PC-3 (cell line): Measurements from ENCODE around the gene PLCL1.

Source experiments
- CTCF ChIP-seq: fragments of 300-600 bp; sonication (generic); conservative IDR thresholded peaks from 2 replicates; pipeline ENCODE4 v1.5.1; 2017; ENCODE audit warnings: antibody characterized with exemption, low read depth, mild to moderate bottlenecking, low read length
- EZH2 ChIP-seq: fragments of 300-600 bp; sonication (generic); IDR thresholded peaks from one replicate; pipeline ENCODE4 v1.6.1; 2017; ENCODE audit warnings: antibody characterized with exemption, mild to moderate bottlenecking, low read length; ENCODE audit not compliant: unreplicated experiment
- EZH2phosphoT487 ChIP-seq: fragments of 300-600 bp; sonication (generic); IDR thresholded peaks from 2 replicates; pipeline ENCODE4 v1.6.1; 2018; ENCODE audit warnings: mild to moderate bottlenecking, antibody characterized with exemption, low read length, borderline replicate concordance

- TF ChIP-seq CTCF (no peak), EZH2 (no peak), EZH2phosphoT487 (no peak)
These were observed 294.0 kb downstream of the PLCL1 start for GRCh38 chr2:198098386-198098785.
